Activated naive CD4-positive, alpha-beta T cell treated with anti-CD3 and anti-CD28 coated beads, Interleukin-2, amount 10 ng/mL, durations not matched to agents 7 days and 5 days (primary cell): ENCODE results near the gene BEND7.
"Not testable (repeated sequence)": the region's sequence is repeated elsewhere in the genome, so short reads cannot be mapped to it uniquely, and the experiment has no call there.

Experiments
- CTCF ChIA-PET: fragments of 350-600 bp; sonication (Branson Sonifier 250); formaldehyde crosslinking; loops from one replicate; lab custom pipeline; 2021; ENCODE audit warnings: antibody characterized with exemption; lab: Charles Lee
- DNase-seq: peaks from one replicate; pipeline ENCODE4 v3.0.0-alpha.2; 2020
- H3K27ac Mint-ChIP-seq: one replicate; pipeline ENCODE4 v1.8.0; 2021; ENCODE audit warnings: mild to moderate bottlenecking, moderate library complexity, mixed read lengths
- H3K27me3 Mint-ChIP-seq: one replicate; pipeline ENCODE4 v1.8.0; 2021; ENCODE audit warnings: mild to moderate bottlenecking, mixed read lengths
- H3K36me3 Mint-ChIP-seq: one replicate; pipeline ENCODE4 v1.8.0; 2021; ENCODE audit warnings: mixed read lengths
- H3K4me1 Mint-ChIP-seq: one replicate; pipeline ENCODE4 v1.8.0; 2021; ENCODE audit warnings: mixed read lengths
- H3K4me3 Mint-ChIP-seq: one replicate; pipeline ENCODE4 v1.8.0; 2021; ENCODE audit warnings: mild to moderate bottlenecking, moderate library complexity, mixed read lengths
- H3K9me3 Mint-ChIP-seq: one replicate; pipeline ENCODE4 v1.8.0; 2021; ENCODE audit warnings: mixed read lengths

BEND7 gene

DNA sequence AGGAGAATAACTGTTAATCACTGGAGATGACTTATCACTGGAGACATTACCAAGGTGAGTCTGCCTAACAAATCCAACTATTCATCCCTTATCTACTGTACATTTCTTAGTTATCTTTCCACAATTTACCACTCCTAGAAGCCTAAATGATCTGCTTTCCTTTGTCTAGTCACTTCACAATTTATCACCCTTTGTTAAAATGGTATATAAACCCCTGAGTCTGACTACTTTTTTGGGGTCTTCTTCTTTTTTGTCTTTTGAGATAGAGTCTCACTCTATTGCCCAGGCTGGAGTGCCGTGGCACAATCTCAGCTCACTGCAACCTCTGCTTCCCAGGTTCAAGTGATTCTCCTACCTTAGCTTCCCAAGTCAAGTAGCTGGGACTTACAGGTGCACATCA, 114.7 kb downstream of the BEND7 start:
- H3K9me3 Mint-ChIP-seq: no peaks in the 10 kb centered on the region
- H3K4me3 Mint-ChIP-seq: no peak overlapping the region
- H3K4me1 Mint-ChIP-seq: no peaks in the 10 kb centered on the region
- CTCF ChIA-PET: interaction anchor here (1.0 to 1.1 kb wide), 2 partner anchors 25 to 27 kb away, joined by 3 read pairs; no protein-coding TSS in a partner anchor
- no peaks in the 10 kb centered on the region for H3K36me3 Mint-ChIP-seq
- DNase-seq: no peak
- H3K27ac Mint-ChIP-seq: no peak overlapping the region
- H3K27me3 Mint-ChIP-seq: peaks cover 6% of the 10 kb centered on the region

GRCh38 chr10:13412894-13413293, 115.9 kb downstream of the BEND7 start:
- CTCF ChIA-PET: no interaction called here
- DNase-seq: no peak
- no peaks in the 10 kb centered on the region for H3K4me1 Mint-ChIP-seq

GRCh38 chr10:13404791-13405190, 124.0 kb downstream of the BEND7 start:
- Mint-ChIP-seq H3K4me3 (no peak overlapping the region), H3K27me3 (peaks cover 6% of the 10 kb centered on the region), H3K9me3 (no peaks in the 10 kb centered on the region), H3K36me3 (no peaks in the 10 kb centered on the region), H3K4me1 (no peaks in the 10 kb centered on the region), H3K27ac (no peak overlapping the region)
- no peak for DNase-seq
- CTCF ChIA-PET: no interaction called here

More at GRCh38 chr10:13412894-13413293, 115.9 kb downstream of the BEND7 start:
- H3K9me3 Mint-ChIP-seq: no peaks in the 10 kb centered on the region
- peaks cover 6% of the 10 kb centered on the region for H3K27me3 Mint-ChIP-seq
- no peaks in the 10 kb centered on the region for H3K36me3 Mint-ChIP-seq
- no peak overlapping the region for H3K4me3 Mint-ChIP-seq
- H3K27ac Mint-ChIP-seq: no peak overlapping the region

DNA sequence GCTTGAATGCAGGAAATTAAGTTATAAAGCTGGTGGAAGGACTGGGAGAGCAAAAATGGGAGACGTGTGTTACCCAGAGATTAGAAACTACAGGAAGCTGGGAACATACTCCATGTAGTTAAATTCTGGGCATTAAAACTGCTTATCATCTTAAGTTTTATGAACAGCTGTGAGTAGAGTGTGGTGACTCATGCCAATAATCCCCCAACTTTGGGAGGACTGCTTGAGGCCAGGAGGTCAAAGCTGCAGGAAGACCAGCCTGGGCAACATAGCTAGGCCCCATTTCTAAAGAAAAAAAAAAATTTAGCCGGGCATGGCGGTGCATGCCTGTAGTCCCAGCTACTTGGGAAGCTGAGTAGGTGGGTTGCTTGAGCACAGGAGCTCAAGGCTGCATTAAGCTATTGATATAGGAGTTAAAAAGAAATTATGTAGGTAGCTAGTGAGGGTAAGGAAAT, 124.5 kb downstream of the BEND7 start:
- Mint-ChIP-seq H3K36me3 (no peaks in the 10 kb centered on the region), H3K4me1 (no peaks in the 10 kb centered on the region), H3K9me3 (no peaks in the 10 kb centered on the region), H3K27me3 (peaks cover 6% of the 10 kb centered on the region), H3K4me3 (no peak overlapping the region), H3K27ac (no peak overlapping the region)
- CTCF ChIA-PET: no interaction called here
- no peak for DNase-seq

DNA sequence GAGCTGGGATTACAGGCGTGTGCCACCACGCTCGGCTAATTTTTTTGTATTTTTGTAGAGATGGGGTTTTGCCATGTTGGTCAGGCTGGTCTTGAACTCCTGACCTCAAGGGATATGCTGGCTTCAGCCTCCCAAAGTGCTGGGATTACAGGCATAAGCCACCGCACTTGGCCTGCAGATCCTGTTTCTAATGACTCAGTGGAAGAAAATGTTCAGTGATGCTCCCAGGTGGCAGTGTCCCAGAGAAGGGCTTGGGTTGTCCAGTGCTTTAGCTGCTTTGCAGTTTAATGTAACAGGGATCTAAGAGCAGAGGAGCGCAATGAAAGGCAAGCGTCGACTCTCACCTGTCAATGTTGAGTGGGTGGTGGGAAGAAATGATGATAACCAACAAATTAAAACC, 125.4 kb downstream of the BEND7 start:
- not testable (repeated sequence) for DNase-seq, H3K27ac Mint-ChIP-seq
- CTCF ChIA-PET: interaction anchor here (0.7 kb wide), 1 partner anchor 36 kb away, joined by 3 read pairs; no protein-coding TSS in a partner anchor

DNA sequence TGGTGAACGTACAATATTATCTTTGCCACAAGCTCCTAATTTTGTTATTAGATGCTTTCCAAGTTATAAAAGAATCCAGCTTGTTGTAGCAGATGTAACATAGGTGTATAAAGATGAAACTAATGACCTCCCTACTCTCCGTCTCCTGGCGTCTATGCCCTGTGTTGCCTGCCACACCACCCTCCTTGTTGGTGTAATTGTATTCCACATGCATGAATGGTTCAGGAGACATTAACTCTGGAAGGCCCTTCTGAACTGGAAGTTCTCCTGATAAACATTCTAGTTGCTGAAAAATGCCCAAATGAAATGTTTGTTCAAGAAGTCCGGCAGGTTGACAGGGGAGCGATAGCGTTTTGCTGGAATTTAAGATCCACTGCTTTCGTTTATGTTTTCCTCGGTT, 126.8 kb downstream of the BEND7 start:
- CTCF ChIA-PET: no interaction called here
- Mint-ChIP-seq H3K36me3 (no peaks in the 10 kb centered on the region), H3K4me1 (no peaks in the 10 kb centered on the region), H3K9me3 (no peaks in the 10 kb centered on the region), H3K4me3 (no peak overlapping the region), H3K27ac (no peak overlapping the region), H3K27me3 (peaks cover 6% of the 10 kb centered on the region)
- DNase-seq: no peak

More for the DNA sequence above, 125.4 kb downstream of the BEND7 start:
- not testable (repeated sequence) for H3K4me3 Mint-ChIP-seq, H3K9me3 Mint-ChIP-seq, H3K27me3 Mint-ChIP-seq, H3K36me3 Mint-ChIP-seq, H3K4me1 Mint-ChIP-seq

- Mint-ChIP-seq H3K36me3 (no peaks in the 10 kb centered on the region), H3K4me3 (no peak overlapping the region), H3K4me1 (no peaks in the 10 kb centered on the region), H3K27me3 (peaks cover 6% of the 10 kb centered on the region), H3K9me3 (no peaks in the 10 kb centered on the region), H3K27ac (no peak overlapping the region)
- no peak for DNase-seq
- CTCF ChIA-PET: no interaction called here
These were observed 127.7 kb downstream of the BEND7 start for GRCh38 chr10:13401142-13401541.

- Mint-ChIP-seq H3K4me1 (no peaks in the 10 kb centered on the region), H3K27me3 (peaks cover 6% of the 10 kb centered on the region), H3K36me3 (no peaks in the 10 kb centered on the region), H3K9me3 (no peaks in the 10 kb centered on the region), H3K4me3 (no peak overlapping the region), H3K27ac (no peak overlapping the region)
- DNase-seq: no peak
- CTCF ChIA-PET: no interaction called here
These were observed 128.4 kb downstream of the BEND7 start for GRCh38 chr10:13400196-13400965.

DNA sequence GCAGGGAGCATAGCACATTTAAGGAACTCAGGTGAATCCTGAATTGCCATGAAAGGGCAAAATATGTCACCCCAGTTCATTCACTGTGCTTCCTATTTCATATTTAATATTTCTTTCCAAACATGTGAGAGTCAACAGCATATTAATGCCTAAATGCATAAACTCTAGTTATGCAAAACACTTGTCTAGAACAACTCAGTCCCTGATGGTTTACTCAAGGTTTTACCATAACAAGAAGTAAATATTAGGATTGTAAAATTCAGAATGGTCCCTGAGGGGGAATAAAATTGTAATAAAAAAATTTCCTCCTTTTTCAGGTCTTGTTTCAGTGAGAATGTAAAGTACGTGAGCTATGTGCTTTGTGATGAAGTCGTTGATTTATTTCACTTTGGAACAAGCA, 129.1 kb downstream of the BEND7 start:
- no peaks in the 10 kb centered on the region for H3K36me3 Mint-ChIP-seq
- no peak for DNase-seq
- H3K27me3 Mint-ChIP-seq: peaks cover 6% of the 10 kb centered on the region
- H3K9me3 Mint-ChIP-seq: no peaks in the 10 kb centered on the region
- no peak overlapping the region for H3K27ac Mint-ChIP-seq
- no peaks in the 10 kb centered on the region for H3K4me1 Mint-ChIP-seq
- CTCF ChIA-PET: no interaction called here
- H3K4me3 Mint-ChIP-seq: no peak overlapping the region

GRCh38 chr10:13399236-13399635, 129.6 kb downstream of the BEND7 start:
- CTCF ChIA-PET: no interaction called here
- peaks cover 10% of the 10 kb centered on the region for H3K27me3 Mint-ChIP-seq
- no peaks in the 10 kb centered on the region for H3K4me1 Mint-ChIP-seq
- no peaks in the 10 kb centered on the region for H3K36me3 Mint-ChIP-seq
- no peaks in the 10 kb centered on the region for H3K9me3 Mint-ChIP-seq
- H3K4me3 Mint-ChIP-seq: no peak overlapping the region
- H3K27ac Mint-ChIP-seq: no peak overlapping the region
- no peak for DNase-seq

- Mint-ChIP-seq H3K4me3 (no peak overlapping the region), H3K36me3 (no peaks in the 10 kb centered on the region), H3K27me3 (peaks cover 15% of the 10 kb centered on the region), H3K4me1 (no peaks in the 10 kb centered on the region), H3K9me3 (no peaks in the 10 kb centered on the region), H3K27ac (no peak overlapping the region)
- CTCF ChIA-PET: no interaction called here
- no peak for DNase-seq
These were observed 131.8 kb downstream of the BEND7 start for GRCh38 chr10:13397052-13397451.

- Mint-ChIP-seq H3K36me3 (no peaks in the 10 kb centered on the region), H3K4me1 (no peaks in the 10 kb centered on the region), H3K27me3 (peaks cover 21% of the 10 kb centered on the region), H3K27ac (no peak overlapping the region), H3K4me3 (no peak overlapping the region), H3K9me3 (no peaks in the 10 kb centered on the region)
- no peak for DNase-seq
- CTCF ChIA-PET: no interaction called here
These were observed 132.4 kb downstream of the BEND7 start for GRCh38 chr10:13396369-13396768.

GRCh38 chr10:13395540-13395939, 133.3 kb downstream of the BEND7 start:
- no peak overlapping the region for H3K27ac Mint-ChIP-seq
- H3K36me3 Mint-ChIP-seq: no peaks in the 10 kb centered on the region
- H3K4me1 Mint-ChIP-seq: no peaks in the 10 kb centered on the region
- CTCF ChIA-PET: interaction anchor here (0.8 kb wide), 1 partner anchor 18 kb away, joined by 3 read pairs; no protein-coding TSS in a partner anchor
- no peak overlapping the region for H3K4me3 Mint-ChIP-seq
- H3K27me3 Mint-ChIP-seq: peaks cover 22% of the 10 kb centered on the region
- DNase-seq: no peak
- H3K9me3 Mint-ChIP-seq: no peaks in the 10 kb centered on the region

DNA sequence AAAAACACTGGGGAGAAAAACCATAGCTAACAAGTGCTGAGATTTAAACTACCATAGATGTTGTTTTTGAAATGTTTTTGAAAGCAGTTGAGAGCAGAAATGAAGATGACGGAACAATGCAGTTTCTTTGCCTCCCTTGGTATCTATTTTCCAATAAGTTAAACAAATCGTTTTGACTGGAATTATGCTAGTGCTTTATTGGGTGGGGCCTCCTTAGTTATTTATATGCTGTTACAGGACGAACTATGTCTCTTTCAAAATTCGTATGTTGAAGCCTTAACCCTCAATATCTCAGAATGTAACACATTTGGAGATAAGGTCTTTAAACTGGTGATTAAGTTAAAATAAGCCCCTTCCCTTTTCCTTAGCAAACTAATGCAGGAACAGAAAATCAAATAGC, 135.2 kb downstream of the BEND7 start:
- no peaks in the 10 kb centered on the region for H3K36me3 Mint-ChIP-seq
- H3K4me3 Mint-ChIP-seq: no peak overlapping the region
- no peak overlapping the region for H3K27ac Mint-ChIP-seq
- peaks cover 20% of the 10 kb centered on the region for H3K27me3 Mint-ChIP-seq
- H3K9me3 Mint-ChIP-seq: no peaks in the 10 kb centered on the region
- CTCF ChIA-PET: no interaction called here
- DNase-seq: no peak
- H3K4me1 Mint-ChIP-seq: no peaks in the 10 kb centered on the region

GRCh38 chr10:13392701-13393100, 136.1 kb downstream of the BEND7 start:
- Mint-ChIP-seq H3K9me3 (no peaks in the 10 kb centered on the region), H3K27ac (no peak overlapping the region), H3K4me3 (no peak overlapping the region), H3K36me3 (no peaks in the 10 kb centered on the region), H3K4me1 (no peaks in the 10 kb centered on the region), H3K27me3 (peaks cover 20% of the 10 kb centered on the region)
- CTCF ChIA-PET: no interaction called here
- no peak for DNase-seq
